Measurements from ENCODE around the gene DONSON.
A peak's percentile ranks its signal among the peaks of the same experiment; 100 is the strongest.

Gene DONSON

GRCh38 chr21:33552999-33553598 lies 35.4 kb downstream of the DONSON start:
- Histone ChIP-seq H3K4me3 (ENCODE audit: low read length in 2 of 2) (no peak overlapping the region), H3K36me3 (ENCODE audit: control insufficient read depth in 2 of 2, insufficient read depth in 2 of 2, low read length in 2 of 2) (peaks cover 76 to 80% of the 10 kb centered on the region in 2 donors)

GRCh38 chr21:33552093-33552998 lies 36.1 kb downstream of the DONSON start:
- no peak overlapping the region for H3K9ac ChIP-seq (ENCODE audit: low read depth in 1 of 2, low read length in 2 of 2)
- H3K9me3 ChIP-seq (ENCODE audit: control insufficient read depth in 2 of 2, low read length in 2 of 2) = no peaks in the 10 kb centered on the region
- H3K27ac ChIP-seq (ENCODE audit: low read depth in 2 of 2, low read length in 2 of 2) = no peak overlapping the region
- no peak overlapping the region for H3K4me3 ChIP-seq (ENCODE audit: low read length in 2 of 2)
- H3K36me3 ChIP-seq (ENCODE audit: control insufficient read depth in 2 of 2, insufficient read depth in 2 of 2, low read length in 2 of 2) = peaks cover 73 to 74% of the 10 kb centered on the region in 2 donors
- H3K27me3 ChIP-seq (ENCODE audit: control insufficient read depth in 2 of 2, insufficient read depth in 2 of 2, low read length in 2 of 2) = no peaks in the 10 kb centered on the region
- H3K4me1 ChIP-seq (ENCODE audit: control insufficient read depth in 2 of 2, insufficient read depth in 2 of 2, low read length in 2 of 2) = no peaks in the 10 kb centered on the region

More at GRCh38 chr21:33552999-33553598, 35.4 kb downstream of the DONSON start:
- no peaks in the 10 kb centered on the region for H3K9me3 ChIP-seq (ENCODE audit: control insufficient read depth in 2 of 2, low read length in 2 of 2)
- no peak overlapping the region for H3K9ac ChIP-seq (ENCODE audit: low read depth in 1 of 2, low read length in 2 of 2)
- H3K27ac ChIP-seq (ENCODE audit: low read depth in 2 of 2, low read length in 2 of 2) = no peak overlapping the region
- H3K27me3 ChIP-seq (ENCODE audit: control insufficient read depth in 2 of 2, insufficient read depth in 2 of 2, low read length in 2 of 2) = no peaks in the 10 kb centered on the region
- H3K4me1 ChIP-seq (ENCODE audit: control insufficient read depth in 2 of 2, insufficient read depth in 2 of 2, low read length in 2 of 2) = no peaks in the 10 kb centered on the region

GRCh38 chr21:33551664-33552063 lies 36.8 kb downstream of the DONSON start:
- Histone ChIP-seq H3K36me3 (ENCODE audit: control insufficient read depth in 2 of 2, insufficient read depth in 2 of 2, low read length in 2 of 2) (peaks cover 70 to 73% of the 10 kb centered on the region in 2 donors), H3K9me3 (ENCODE audit: control insufficient read depth in 2 of 2, low read length in 2 of 2) (no peaks in the 10 kb centered on the region), H3K4me3 (ENCODE audit: low read length in 2 of 2) (no peak overlapping the region), H3K9ac (ENCODE audit: low read depth in 1 of 2, low read length in 2 of 2) (no peak overlapping the region), H3K4me1 (ENCODE audit: control insufficient read depth in 2 of 2, insufficient read depth in 2 of 2, low read length in 2 of 2) (no peaks in the 10 kb centered on the region), H3K27me3 (ENCODE audit: control insufficient read depth in 2 of 2, insufficient read depth in 2 of 2, low read length in 2 of 2) (no peaks in the 10 kb centered on the region), H3K27ac (ENCODE audit: low read depth in 2 of 2, low read length in 2 of 2) (no peak overlapping the region)

DNA sequence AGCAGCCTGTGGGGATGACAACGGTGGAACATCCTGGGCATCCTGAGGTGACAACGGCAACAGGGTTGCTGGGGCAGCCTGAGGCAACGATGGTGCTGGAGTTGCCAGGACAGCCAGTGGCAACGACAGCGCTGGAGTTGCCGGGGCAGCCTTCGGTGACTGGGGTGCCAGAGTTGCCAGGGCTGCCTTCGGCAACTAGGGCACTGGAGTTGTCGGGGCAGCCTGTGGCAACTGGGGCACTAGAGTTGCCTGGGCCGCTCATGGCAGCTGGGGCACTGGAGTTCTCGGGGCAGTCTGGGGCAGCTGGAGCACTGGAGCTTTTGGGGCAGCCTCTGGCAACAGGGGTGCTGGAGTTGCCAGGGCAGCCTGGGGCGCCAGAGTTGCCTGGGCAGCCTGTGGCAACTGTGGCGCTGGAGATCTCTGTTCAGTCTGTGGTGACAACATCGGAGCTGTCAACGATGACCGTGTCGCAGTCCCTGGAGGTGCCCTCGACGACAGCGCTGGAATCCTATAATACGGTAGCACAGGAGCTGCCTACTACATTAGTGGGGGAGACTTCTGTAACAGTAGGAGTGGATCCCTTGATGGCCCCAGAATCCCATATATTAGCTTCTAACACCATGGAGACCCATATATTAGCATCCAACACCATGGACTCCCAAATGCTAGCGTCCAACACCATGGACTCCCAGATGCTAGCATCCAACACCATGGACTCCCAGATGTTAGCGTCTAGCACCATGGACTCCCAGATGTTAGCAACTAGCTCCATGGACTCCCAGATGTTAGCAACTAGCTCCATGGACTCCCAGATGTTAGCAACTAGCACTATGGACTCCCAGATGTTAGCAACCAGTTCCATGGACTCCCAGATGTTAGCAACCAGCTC lies 37.5 kb downstream of the DONSON start:
- Histone ChIP-seq H3K27me3 (ENCODE audit: control insufficient read depth in 2 of 2, insufficient read depth in 2 of 2, low read length in 2 of 2) (no peaks in the 10 kb centered on the region), H3K4me3 (ENCODE audit: low read length in 2 of 2) (no peak overlapping the region), H3K36me3 (ENCODE audit: control insufficient read depth in 2 of 2, insufficient read depth in 2 of 2, low read length in 2 of 2) (peaks cover 67 to 70% of the 10 kb centered on the region in 2 donors), H3K4me1 (ENCODE audit: control insufficient read depth in 2 of 2, insufficient read depth in 2 of 2, low read length in 2 of 2) (no peaks in the 10 kb centered on the region), H3K9me3 (ENCODE audit: control insufficient read depth in 2 of 2, low read length in 2 of 2) (no peaks in the 10 kb centered on the region), H3K9ac (ENCODE audit: low read depth in 1 of 2, low read length in 2 of 2) (no peak overlapping the region), H3K27ac (ENCODE audit: low read depth in 2 of 2, low read length in 2 of 2) (no peak overlapping the region)

DNA sequence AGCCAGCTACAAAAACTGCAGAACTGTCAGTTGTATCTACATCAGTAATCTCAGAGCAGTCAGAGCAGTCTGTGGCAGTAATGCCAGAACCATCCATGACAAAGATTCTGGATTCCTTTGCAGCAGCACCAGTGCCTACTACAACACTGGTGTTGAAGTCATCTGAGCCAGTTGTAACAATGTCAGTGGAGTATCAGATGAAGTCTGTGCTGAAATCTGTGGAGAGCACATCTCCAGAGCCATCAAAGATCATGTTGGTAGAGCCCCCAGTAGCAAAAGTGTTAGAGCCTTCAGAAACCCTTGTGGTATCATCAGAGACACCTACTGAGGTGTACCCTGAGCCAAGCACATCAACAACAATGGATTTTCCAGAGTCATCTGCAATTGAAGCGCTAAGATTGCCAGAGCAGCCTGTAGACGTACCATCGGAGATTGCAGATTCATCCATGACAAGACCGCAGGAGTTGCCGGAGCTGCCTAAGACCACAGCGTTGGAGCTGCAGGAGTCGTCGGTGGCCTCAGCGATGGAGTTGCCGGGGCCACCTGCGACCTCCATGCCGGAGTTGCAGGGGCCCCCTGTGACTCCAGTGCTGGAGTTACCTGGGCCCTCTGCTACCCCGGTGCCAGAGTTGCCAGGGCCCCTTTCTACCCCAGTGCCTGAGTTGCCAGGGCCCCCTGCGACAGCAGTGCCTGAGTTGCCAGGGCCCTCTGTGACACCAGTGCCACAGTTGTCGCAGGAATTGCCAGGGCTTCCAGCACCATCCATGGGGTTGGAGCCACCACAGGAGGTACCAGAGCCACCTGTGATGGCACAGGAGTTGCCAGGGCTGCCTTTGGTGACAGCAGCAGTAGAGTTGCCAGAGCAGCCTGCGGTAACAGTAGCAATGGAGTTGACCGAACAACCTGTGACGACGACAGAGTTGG lies 38.4 kb downstream of the DONSON start:
- Histone ChIP-seq H3K27me3 (ENCODE audit: control insufficient read depth in 2 of 2, insufficient read depth in 2 of 2, low read length in 2 of 2) (no peaks in the 10 kb centered on the region), H3K9ac (ENCODE audit: low read depth in 1 of 2, low read length in 2 of 2) (no peak overlapping the region), H3K4me3 (ENCODE audit: low read length in 2 of 2) (no peak overlapping the region), H3K9me3 (ENCODE audit: control insufficient read depth in 2 of 2, low read length in 2 of 2) (no peaks in the 10 kb centered on the region), H3K4me1 (ENCODE audit: control insufficient read depth in 2 of 2, insufficient read depth in 2 of 2, low read length in 2 of 2) (peaks cover 4% of the 10 kb centered on the region in 2 donors), H3K36me3 (ENCODE audit: control insufficient read depth in 2 of 2, insufficient read depth in 2 of 2, low read length in 2 of 2) (peaks cover 63 to 66% of the 10 kb centered on the region in 2 donors), H3K27ac (ENCODE audit: low read depth in 2 of 2, low read length in 2 of 2) (no peak overlapping the region)

- peaks cover 25 to 28% of the 10 kb centered on the region in 2 donors for H3K36me3 ChIP-seq (ENCODE audit: control insufficient read depth in 2 of 2, insufficient read depth in 2 of 2, low read length in 2 of 2)
- H3K9me3 ChIP-seq (ENCODE audit: control insufficient read depth in 2 of 2, low read length in 2 of 2) = no peaks in the 10 kb centered on the region
- H3K9ac ChIP-seq (ENCODE audit: low read depth in 1 of 2, low read length in 2 of 2) = no peak overlapping the region
- no peaks in the 10 kb centered on the region for H3K27me3 ChIP-seq (ENCODE audit: control insufficient read depth in 2 of 2, insufficient read depth in 2 of 2, low read length in 2 of 2)
- H3K4me1 ChIP-seq (ENCODE audit: control insufficient read depth in 2 of 2, insufficient read depth in 2 of 2, low read length in 2 of 2) = peaks cover 8 to 10% of the 10 kb centered on the region in 2 donors
- H3K4me3 ChIP-seq (ENCODE audit: low read length in 2 of 2) = no peak overlapping the region
- no peak overlapping the region for H3K27ac ChIP-seq (ENCODE audit: low read depth in 2 of 2, low read length in 2 of 2)
Measured at GRCh38 chr21:33546086-33546485, 42.4 kb downstream of the DONSON start.

- Histone ChIP-seq H3K4me3 (ENCODE audit: low read length in 2 of 2) (peak overlapping the region; percentile 93 to 99), H3K9me3 (ENCODE audit: control insufficient read depth in 2 of 2, low read length in 2 of 2) (no peaks in the 10 kb centered on the region), H3K9ac (ENCODE audit: low read depth in 1 of 2, low read length in 2 of 2) (peak overlapping the region; percentile 94 to 99), H3K4me1 (ENCODE audit: control insufficient read depth in 2 of 2, insufficient read depth in 2 of 2, low read length in 2 of 2) (peaks cover 11 to 14% of the 10 kb centered on the region in 2 donors), H3K27me3 (ENCODE audit: control insufficient read depth in 2 of 2, insufficient read depth in 2 of 2, low read length in 2 of 2) (no peaks in the 10 kb centered on the region), H3K27ac (ENCODE audit: low read depth in 2 of 2, low read length in 2 of 2) (no peak overlapping the region), H3K36me3 (ENCODE audit: control insufficient read depth in 2 of 2, insufficient read depth in 2 of 2, low read length in 2 of 2) (peaks cover 11 to 14% of the 10 kb centered on the region in 2 donors)
Measured at GRCh38 chr21:33544451-33545195, 43.9 kb downstream of the DONSON start.

DNA sequence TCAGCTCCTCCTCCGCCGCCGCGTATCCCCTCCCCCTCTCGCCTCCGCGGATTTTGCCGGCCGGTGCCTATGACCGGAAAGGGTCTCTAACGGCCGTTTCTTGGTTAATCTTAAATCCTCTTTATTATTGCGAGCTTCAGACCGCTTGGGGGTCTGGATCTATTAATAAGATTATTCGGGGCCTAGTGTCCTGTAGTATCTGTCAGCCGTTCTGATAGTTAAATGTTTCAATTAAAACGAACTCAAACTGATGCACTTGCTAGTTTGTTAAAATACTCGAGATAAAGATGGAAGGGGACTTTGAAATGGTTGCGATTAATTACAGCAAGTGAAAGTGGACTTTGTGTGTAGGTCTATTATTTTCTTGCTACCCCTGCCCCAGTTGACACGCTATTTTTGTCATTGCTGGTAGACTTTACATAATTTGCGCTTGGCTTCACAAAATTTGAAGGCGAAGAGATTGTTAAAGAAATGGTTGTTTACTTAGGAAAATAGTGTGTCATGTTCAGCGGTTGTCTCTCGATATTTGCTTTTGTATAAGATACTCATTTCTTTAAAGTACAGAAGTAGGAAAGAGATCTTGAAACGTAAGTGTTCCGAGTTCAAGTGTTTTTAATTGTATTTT lies 44.9 kb downstream of the DONSON start:
- H3K27me3 ChIP-seq (ENCODE audit: control insufficient read depth in 2 of 2, insufficient read depth in 2 of 2, low read length in 2 of 2) = no peaks in the 10 kb centered on the region
- H3K4me1 ChIP-seq (ENCODE audit: control insufficient read depth in 2 of 2, insufficient read depth in 2 of 2, low read length in 2 of 2) = peaks cover 11 to 14% of the 10 kb centered on the region in 2 donors
- H3K9me3 ChIP-seq (ENCODE audit: control insufficient read depth in 2 of 2, low read length in 2 of 2) = no peaks in the 10 kb centered on the region
- peaks cover 5 to 16% of the 10 kb centered on the region in 2 donors for H3K36me3 ChIP-seq (ENCODE audit: control insufficient read depth in 2 of 2, insufficient read depth in 2 of 2, low read length in 2 of 2)
- peak overlapping the region; percentile 93 to 99 for H3K4me3 ChIP-seq (ENCODE audit: low read length in 2 of 2)
- peak overlapping the region; percentile 97 to 100 for H3K27ac ChIP-seq (ENCODE audit: low read depth in 2 of 2, low read length in 2 of 2)
- peak overlapping the region; percentile 94 to 99 for H3K9ac ChIP-seq (ENCODE audit: low read depth in 1 of 2, low read length in 2 of 2)

All from mucosa of rectum (tissue), 2 donors.